ENCODE measurements around the gene TBC1D7. TPM values are rescaled to one million over a fixed set of nuclear protein-coding genes. Genes with fewer than 3 reads are reported as not detected.

The TBC1D7 gene
- total RNA-seq, 1 experiment from 2014 or later: 13.7 TPM

- ChIA-PET POLR2A (no interaction called here), RAD21 (ENCODE audit: low non-redundant PET in 1 of 2, low total read pairs in 2 of 2, uncharacterized antibody in 2 of 2, unreplicated experiment in 2 of 2) (no interaction called here), CTCF (no interaction called here)
- Histone ChIP-seq H3K9me3 (ENCODE audit: control insufficient read depth in 1 of 2, insufficient read depth in 1 of 2, low read depth in 1 of 2, low read length in 2 of 2) (no peaks in the 10 kb centered on the region), H3K9me2 (ENCODE audit: insufficient read depth) (no peaks in the 10 kb centered on the region), H3K27me3 (ENCODE audit: insufficient read depth, low read length) (no peaks in the 10 kb centered on the region), H3K4me1 (ENCODE audit: control insufficient read depth in 1 of 2, insufficient read depth in 2 of 2, low read length in 2 of 2) (no peaks in the 10 kb centered on the region), H3K4me3 (replicated peaks in 1 of 2; ENCODE audit: low read depth in 1 of 2, low read length in 2 of 2) (no peak overlapping the region), H2AFZ (ENCODE audit: low read depth, low read length, poor library complexity, severe bottlenecking) (no peak overlapping the region), H3K79me2 (ENCODE audit: insufficient read depth, low read length) (no peaks in the 10 kb centered on the region), H4K20me1 (ENCODE audit: insufficient read depth) (no peaks in the 10 kb centered on the region), H3K27ac (ENCODE audit: low read depth, low read length) (no peak overlapping the region), H3K36me3 (ENCODE audit: control insufficient read depth in 1 of 2, insufficient read depth in 2 of 2, low read length in 2 of 2) (no peaks in the 10 kb centered on the region), H3K9ac (ENCODE audit: low read length) (no peak overlapping the region), H3K4me2 (ENCODE audit: low read length) (no peak overlapping the region)
- DNase-seq (ENCODE audit: low read depth, low spot score) (no peak), ATAC-seq (no peak)
- TF ChIP-seq SIN3A (IDR thresholded peaks at IDR 0.05; ENCODE audit: low read depth) (no peak), CBX3 (IDR thresholded peaks at IDR 0.05; ENCODE audit: low read depth) (no peak)
- no TSS peak for BruUV-seq (replicated peaks)
- intact Hi-C loops (cut with micrococcal nuclease): no loop called here
Observed at GRCh38 chr6:13272131-13273046, 55.9 kb downstream of the TBC1D7 start.

GRCh38 chr6:13268913-13269518, 59.3 kb downstream of the TBC1D7 start:
- Histone ChIP-seq H3K4me3 (replicated peaks in 1 of 2; ENCODE audit: low read depth in 1 of 2, low read length in 2 of 2) (no peak overlapping the region), H3K9me2 (ENCODE audit: insufficient read depth) (no peaks in the 10 kb centered on the region), H3K9ac (ENCODE audit: low read length) (no peak overlapping the region), H3K4me1 (ENCODE audit: control insufficient read depth in 1 of 2, insufficient read depth in 2 of 2, low read length in 2 of 2) (no peaks in the 10 kb centered on the region), H4K20me1 (ENCODE audit: insufficient read depth) (no peaks in the 10 kb centered on the region), H2AFZ (ENCODE audit: low read depth, low read length, poor library complexity, severe bottlenecking) (no peak overlapping the region), H3K27ac (ENCODE audit: low read depth, low read length) (no peak overlapping the region), H3K9me3 (ENCODE audit: control insufficient read depth in 1 of 2, insufficient read depth in 1 of 2, low read depth in 1 of 2, low read length in 2 of 2) (no peaks in the 10 kb centered on the region), H3K36me3 (ENCODE audit: control insufficient read depth in 1 of 2, insufficient read depth in 2 of 2, low read length in 2 of 2) (no peaks in the 10 kb centered on the region), H3K27me3 (ENCODE audit: insufficient read depth, low read length) (no peaks in the 10 kb centered on the region), H3K4me2 (ENCODE audit: low read length) (no peak overlapping the region), H3K79me2 (ENCODE audit: insufficient read depth, low read length) (no peaks in the 10 kb centered on the region)
- TF ChIP-seq SRF (IDR thresholded peaks at IDR 0.05; ENCODE audit: low read depth): no peak
- TF ChIP-seq REST (IDR thresholded peaks at IDR 0.05; ENCODE audit: low read depth): no peak
- no peak for TF ChIP-seq JUND (IDR thresholded peaks at IDR 0.05)
- no peak for TF ChIP-seq RAD21 (IDR thresholded peaks at IDR 0.05; ENCODE audit: low read depth)
- TF ChIP-seq YY1 (IDR thresholded peaks at IDR 0.05; ENCODE audit: extremely low read depth, insufficient replicate concordance, low read depth, low read length): no peak
- TF ChIP-seq SIN3A (IDR thresholded peaks at IDR 0.05; ENCODE audit: low read depth): no peak
- intact Hi-C loops (cut with micrococcal nuclease): no loop called here
- RAD21 ChIA-PET (ENCODE audit: low non-redundant PET in 1 of 2, low total read pairs in 2 of 2, uncharacterized antibody in 2 of 2, unreplicated experiment in 2 of 2): no interaction called here
- ATAC-seq: no peak
- CTCF ChIA-PET: no interaction called here
- no TSS peak for BruUV-seq (replicated peaks)
- no peak for DNase-seq (ENCODE audit: low read depth, low spot score)
- POLR2A ChIA-PET: no interaction called here

Data from HCT116 (cell line).